Right lobe of liver (tissue), 6 donors: ENCODE data around the gene VAX1. TPM values are rescaled to one million over a fixed set of nuclear protein-coding genes. Genes with fewer than 3 reads are reported as not detected.
A peak's percentile ranks its signal among the peaks of the same experiment; 100 is the strongest.

Experiments used
- ATAC-seq, 4 donors: fragments of 200-7000 bp; cut with Tn5 transposase; one replicate each; pipeline ENCODE4 v1.9.1; 2020; ENCODE audit warnings: mild to moderate bottlenecking in 4 of 4, moderate library complexity in 4 of 4
- DNase-seq, 3 donors: peaks; one replicate each; pipeline ENCODE4 v3.0.0-alpha.2; 2020
- H3K27ac ChIP-seq, 3 donors: fragments of 200-600 bp; one replicate each; pipeline ENCODE4 v1.8.0; 2022
- H3K27me3 ChIP-seq, 2 donors: fragments of 200-600 bp; one replicate each; pipeline ENCODE4 v1.8.0; 2022
- H3K36me3 ChIP-seq, 4 donors: fragments of 200-600 bp; sonication (generic) in 1 of 4; one replicate each; pipeline versions ENCODE4 v1.5.1 to v1.8.0; 2017 to 2022; ENCODE audit warnings: control low read depth in 1 of 4
- H3K4me1 ChIP-seq, 4 donors: fragments of 200-600 bp; sonication (generic) in 1 of 4; one replicate each; pipeline versions ENCODE4 v1.5.1 to v1.8.0; 2017 to 2022; ENCODE audit warnings: control low read depth in 1 of 4
- H3K4me3 ChIP-seq, 3 donors: fragments of 200-600 bp; one replicate each; pipeline ENCODE4 v1.8.0; 2022
- H3K9me3 ChIP-seq, 4 donors: fragments of 200-600 bp; sonication (generic) in 1 of 4; one replicate each; pipeline versions ENCODE4 v1.5.1 to v1.8.0; 2017 to 2022; ENCODE audit warnings: control low read depth in 1 of 4
- POLR2A ChIP-seq: fragments of 450-650 bp; IDR thresholded peaks from one replicate; pipeline ENCODE4 v1.6.1; 2017; ENCODE audit warnings: antibody characterized with exemption, mild to moderate bottlenecking
- WGBS: methylation state at CpG from one replicate; pipeline ENCODE4 v1.1.6; 2018; ENCODE audit warnings: low coverage, low lambda C conversion rate; ENCODE audit not compliant: insufficient coverage; ENCODE audit errors: missing lambda C conversion rate; 5-methylcytosine and 5-hydroxymethylcytosine counted together
- intact Hi-C, 2 donors: fragments of 100-400 bp; cut with DNase I; formaldehyde crosslinking; loops; one replicate each; pipeline versions ENCODE4 v1.11.2 to v1.14.1; 2022
- total RNA-seq, 6 experiments: library from RNA; depleted of rRNA in 2 of 6; stranded (reverse); fragments of >200 nt in 2 of 6; fragmentation: NEBNext Ultra II Directional in 3 of 6; extraction: Animal tissue kit (Norgen Biotek cat#: 25700) in 3 of 6; gene quantifications; one replicate each; pipeline versions ENCODE4 v1.1.0 to v1.2.4, GENCODE V29; 2016 to 2023
- TF ChIP-seq, protein P1 (sequence below), 4 donors: fragments of 200-600 bp in 3 of 4; fragments of 450-650 bp in 1 of 4; IDR thresholded peaks; one replicate each; pipeline versions ENCODE4 v1.5.1 to v1.8.0; 2016 to 2022; ENCODE audit warnings: antibody characterized with exemption in 4 of 4, mild to moderate bottlenecking in 2 of 4
- donor health status: DM: no; HTN: yes; CAD: no.
- donor health status: DM: no; HTN: no; CAD: no.
- donor health status: DM: no; HTN: no; CAD: no.
- donor health status: DM: no; HTN: yes; CAD: no.
- donor health status: DM: no; HTN: yes; CAD: no.

Gene VAX1
- total RNA-seq, 6 experiments from 2014 or later = not detected

DNA sequence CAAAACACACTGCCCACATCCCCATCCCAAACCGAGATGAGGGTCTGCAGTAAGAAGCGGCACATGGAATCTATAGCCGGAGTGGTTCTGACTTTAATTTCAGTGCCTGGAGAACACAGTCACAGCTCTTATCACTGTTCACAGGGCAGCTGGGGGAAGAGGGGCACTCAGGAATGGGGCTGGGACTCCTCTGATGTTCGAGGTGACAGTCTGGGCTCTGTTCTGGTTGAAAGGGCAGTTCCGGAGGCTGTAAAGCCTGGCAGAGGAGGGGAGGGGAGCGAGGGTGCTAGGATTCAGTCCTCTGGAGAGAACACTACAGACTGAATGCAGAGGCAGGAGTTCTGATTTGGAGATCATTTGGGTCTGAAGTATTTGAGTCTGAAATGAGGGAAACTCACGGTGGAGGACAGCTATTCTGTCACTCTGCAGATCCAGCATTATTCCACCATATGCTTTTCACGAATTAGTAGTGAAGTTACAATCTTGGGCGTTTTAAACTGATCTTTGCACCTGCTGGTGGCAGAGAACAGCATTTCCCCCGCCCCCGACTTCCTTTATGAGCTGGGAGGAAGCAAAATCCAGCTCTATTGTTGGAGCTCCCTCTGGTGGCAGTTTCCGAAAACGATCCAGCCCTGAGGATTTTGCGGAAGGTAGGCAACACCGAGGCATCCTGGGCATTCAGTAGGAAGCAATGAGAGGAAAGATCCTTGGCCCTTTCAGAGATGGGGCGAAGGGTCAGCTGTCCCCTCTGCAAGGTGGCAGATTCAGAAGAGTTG, 36.6 kb upstream of the VAX1 start:
- H3K36me3 ChIP-seq = no peaks in the 10 kb centered on the region
- peak overlapping the region; percentile 41 to 50 (median 42) for H3K4me3 ChIP-seq
- no peak for TF ChIP-seq POLR2A
- TF ChIP-seq, protein P1, sequence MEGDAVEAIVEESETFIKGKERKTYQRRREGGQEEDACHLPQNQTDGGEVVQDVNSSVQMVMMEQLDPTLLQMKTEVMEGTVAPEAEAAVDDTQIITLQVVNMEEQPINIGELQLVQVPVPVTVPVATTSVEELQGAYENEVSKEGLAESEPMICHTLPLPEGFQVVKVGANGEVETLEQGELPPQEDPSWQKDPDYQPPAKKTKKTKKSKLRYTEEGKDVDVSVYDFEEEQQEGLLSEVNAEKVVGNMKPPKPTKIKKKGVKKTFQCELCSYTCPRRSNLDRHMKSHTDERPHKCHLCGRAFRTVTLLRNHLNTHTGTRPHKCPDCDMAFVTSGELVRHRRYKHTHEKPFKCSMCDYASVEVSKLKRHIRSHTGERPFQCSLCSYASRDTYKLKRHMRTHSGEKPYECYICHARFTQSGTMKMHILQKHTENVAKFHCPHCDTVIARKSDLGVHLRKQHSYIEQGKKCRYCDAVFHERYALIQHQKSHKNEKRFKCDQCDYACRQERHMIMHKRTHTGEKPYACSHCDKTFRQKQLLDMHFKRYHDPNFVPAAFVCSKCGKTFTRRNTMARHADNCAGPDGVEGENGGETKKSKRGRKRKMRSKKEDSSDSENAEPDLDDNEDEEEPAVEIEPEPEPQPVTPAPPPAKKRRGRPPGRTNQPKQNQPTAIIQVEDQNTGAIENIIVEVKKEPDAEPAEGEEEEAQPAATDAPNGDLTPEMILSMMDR (IDR thresholded peaks at IDR 0.05) = peak; percentile 75 to 90 (median 81)
- intact Hi-C loops = loop anchor here (5.0 to 10.0 kb wide), 2 partner anchors 377 to 490 kb away; no protein-coding TSS in a partner anchor
- WGBS = 2% methylated on average over 12 of the region's 16 CpGs
- DNase-seq = peak; percentile 78 to 83 (median 80)
- H3K9me3 ChIP-seq = no peaks in the 10 kb centered on the region
- peaks cover 0 to 26% of the 10 kb centered on the region in 2 donors for H3K27me3 ChIP-seq
- peak; percentile 93 to 96 (median 94) for ATAC-seq
- H3K27ac ChIP-seq = no peak overlapping the region
- H3K4me1 ChIP-seq = peaks cover 0 to 15% (median 0%) of the 10 kb centered on the region in 4 donors

DNA sequence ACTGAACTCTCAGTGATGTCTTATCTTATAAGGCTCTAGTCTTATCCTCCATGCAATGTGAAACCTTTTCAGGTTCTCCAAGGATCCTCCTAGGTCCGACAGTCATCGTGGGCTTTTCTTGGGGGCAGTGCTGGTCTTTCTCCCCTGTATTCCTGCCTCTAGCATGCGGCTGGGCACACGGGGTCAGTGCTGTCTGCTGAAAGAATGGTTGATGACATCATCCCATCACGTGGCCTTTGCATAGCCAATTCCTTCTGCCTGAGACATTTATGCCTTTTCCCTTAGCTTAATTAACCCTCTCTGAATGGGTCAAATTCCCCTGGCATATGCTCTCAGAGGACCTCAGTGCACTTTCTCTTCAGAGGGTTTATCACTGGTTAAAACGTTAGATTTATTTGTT, 32.2 kb upstream of the VAX1 start:
- TF ChIP-seq, protein P1 (IDR thresholded peaks at IDR 0.05) = no peak
- no peak for TF ChIP-seq POLR2A
- Histone ChIP-seq H3K9me3 (no peaks in the 10 kb centered on the region), H3K27me3 (peaks cover 12 to 57% of the 10 kb centered on the region in 2 donors), H3K36me3 (no peaks in the 10 kb centered on the region), H3K27ac (no peak overlapping the region), H3K4me1 (peaks cover 0 to 17% (median 0%) of the 10 kb centered on the region in 4 donors), H3K4me3 (no peak overlapping the region)
- intact Hi-C loops = loop anchor here (5.0 to 10.0 kb wide), 2 partner anchors 373 to 485 kb away; no protein-coding TSS in a partner anchor
- WGBS = 21% methylated on average over 6 of the region's 6 CpGs
- no peak for ATAC-seq
- no peak for DNase-seq

- H3K9me3 ChIP-seq = no peaks in the 10 kb centered on the region
- 21% methylated on average over 2 of the region's 2 CpGs for WGBS
- H3K27ac ChIP-seq = no peak overlapping the region
- peaks cover 12 to 61% of the 10 kb centered on the region in 2 donors for H3K27me3 ChIP-seq
- DNase-seq (no peak), ATAC-seq (no peak)
- intact Hi-C loops = loop anchor here in 1 of 2 donors (5.0 kb wide), 1 partner anchor 377 kb away; no protein-coding TSS in a partner anchor
- no peak overlapping the region for H3K4me3 ChIP-seq
- H3K4me1 ChIP-seq = peaks cover 0 to 14% (median 0%) of the 10 kb centered on the region in 4 donors
- H3K36me3 ChIP-seq = no peaks in the 10 kb centered on the region
- no peak for TF ChIP-seq POLR2A
- TF ChIP-seq, protein P1 (IDR thresholded peaks at IDR 0.05) = no peak
Measured at GRCh38 chr10:117169480-117169879, 31.4 kb upstream of the VAX1 start.

DNA sequence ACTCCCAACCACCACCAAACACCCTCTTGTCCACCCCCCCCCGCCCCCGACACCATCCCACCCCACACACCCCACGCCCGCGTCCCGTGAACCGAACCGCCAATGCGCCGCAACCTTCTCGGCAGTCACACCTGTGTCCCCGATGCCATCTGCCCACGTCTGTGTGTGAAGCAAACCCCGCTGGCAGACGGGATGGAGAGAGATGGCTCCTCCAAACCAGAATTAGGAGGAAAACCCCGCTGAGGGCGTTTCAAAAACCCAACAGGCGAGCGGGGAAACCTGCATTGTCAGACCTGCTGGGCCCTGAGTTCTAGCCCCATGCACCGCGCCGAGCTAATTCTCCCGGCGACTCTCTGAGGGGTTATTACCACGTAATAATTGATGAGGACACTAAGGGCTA, 30.7 kb upstream of the VAX1 start:
- TF ChIP-seq, protein P1 (IDR thresholded peaks at IDR 0.05) = no peak
- TF ChIP-seq POLR2A = no peak
- Histone ChIP-seq H3K27ac (no peak overlapping the region), H3K4me3 (no peak overlapping the region), H3K9me3 (no peaks in the 10 kb centered on the region), H3K27me3 (peaks cover 15 to 68% of the 10 kb centered on the region in 2 donors), H3K36me3 (no peaks in the 10 kb centered on the region), H3K4me1 (peaks cover 0 to 13% (median 0%) of the 10 kb centered on the region in 4 donors)
- intact Hi-C loops = loop anchor here in 1 of 2 donors (5.0 kb wide), 1 partner anchor 376 kb away; no protein-coding TSS in a partner anchor
- no peak for ATAC-seq
- no peak for DNase-seq
- WGBS = 3% methylated on average over 19 of the region's 25 CpGs
